Fibroblast of skin of left quadriceps (primary cell): ENCODE data around the gene NFX1.
"Not testable (repeated sequence)": the region's sequence is repeated elsewhere in the genome, so short reads cannot be mapped to it uniquely, and the experiment has no call there.

Experiments
- DNase-seq, 2 experiments: peaks; one replicate each; pipeline ENCODE4 v3.0.0-alpha.2; 2013; ENCODE audit warnings: low read depth in 2 of 2

The NFX1 gene

DNA sequence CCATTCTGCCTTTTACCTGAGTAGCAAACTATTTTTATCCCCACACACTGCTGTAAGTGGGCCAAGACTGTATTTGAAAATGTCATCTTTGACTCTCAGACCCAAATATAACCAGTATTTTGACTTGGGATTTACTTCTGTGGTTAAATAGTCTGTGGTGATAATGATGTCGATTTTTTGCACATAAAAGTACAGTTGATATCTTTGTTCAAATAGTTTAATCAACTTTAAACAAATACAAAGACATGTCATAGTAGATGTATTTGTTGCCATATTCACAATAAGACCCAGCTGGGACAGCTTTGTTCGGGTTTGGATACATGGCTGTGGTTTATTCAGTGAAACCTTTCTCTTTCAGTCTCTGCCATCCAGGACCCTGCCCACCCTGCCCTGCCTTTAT, 20.4 kb downstream of the NFX1 start:
- DNase-seq: no peak

DNA sequence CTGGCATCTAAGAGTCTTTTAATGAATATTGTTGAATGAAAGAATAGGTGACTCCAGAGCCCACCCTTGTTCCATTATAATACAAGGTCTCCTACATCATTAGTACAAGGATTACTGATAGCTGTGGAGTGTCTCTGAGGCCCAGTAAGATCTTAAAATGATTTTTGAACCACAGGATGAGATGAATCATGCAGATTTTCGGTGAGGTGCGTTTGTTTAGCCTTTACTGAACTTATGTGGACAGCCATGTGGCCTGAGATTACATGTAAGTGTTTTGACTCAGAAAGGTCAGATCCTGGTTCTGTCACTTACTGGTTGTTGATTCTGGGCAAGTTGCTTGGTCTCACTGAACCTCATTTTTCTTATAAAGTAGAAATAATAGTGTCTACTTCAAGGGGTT, 21.6 kb downstream of the NFX1 start:
- no peak for DNase-seq

DNA sequence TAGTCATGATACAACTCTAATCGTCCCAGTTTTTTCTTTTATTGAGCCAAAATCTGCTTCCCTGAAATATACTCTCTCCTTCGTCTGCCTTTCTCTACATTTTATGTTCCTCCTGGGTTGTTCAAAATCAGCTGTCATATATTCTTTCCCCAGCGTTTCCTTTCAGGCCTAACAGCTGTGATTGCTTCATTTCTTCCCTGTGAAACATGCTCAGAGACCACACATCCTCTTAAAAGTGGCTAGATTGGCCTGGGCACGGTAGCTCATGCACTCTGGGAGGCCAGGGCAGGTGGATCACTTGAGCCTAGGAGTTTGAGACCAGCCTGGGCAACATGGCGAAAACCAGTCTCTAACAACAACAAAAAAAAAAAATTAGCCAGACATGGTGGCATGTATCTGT, 25.1 kb downstream of the NFX1 start:
- DNase-seq: no peak

DNA sequence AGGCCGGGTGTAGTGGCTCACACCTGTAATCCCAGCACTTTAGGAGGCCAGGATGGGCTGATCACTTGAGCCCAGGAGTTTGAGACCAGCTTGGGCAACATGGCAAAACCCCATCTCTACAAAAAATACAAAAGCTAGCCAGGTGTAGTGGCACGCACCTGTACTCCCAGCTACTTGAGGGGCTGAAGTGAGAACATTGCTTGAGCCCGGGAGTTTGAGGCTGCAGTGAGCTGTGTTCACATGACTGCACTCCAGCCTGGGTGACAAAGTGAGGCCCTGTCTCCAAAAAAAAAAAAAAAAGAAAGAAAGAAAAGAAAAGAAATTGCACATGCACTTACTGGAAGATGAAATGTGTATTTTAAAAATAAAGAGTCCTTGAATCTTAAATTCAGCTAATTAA, 26.8 kb downstream of the NFX1 start:
- DNase-seq: not testable (repeated sequence)

DNA sequence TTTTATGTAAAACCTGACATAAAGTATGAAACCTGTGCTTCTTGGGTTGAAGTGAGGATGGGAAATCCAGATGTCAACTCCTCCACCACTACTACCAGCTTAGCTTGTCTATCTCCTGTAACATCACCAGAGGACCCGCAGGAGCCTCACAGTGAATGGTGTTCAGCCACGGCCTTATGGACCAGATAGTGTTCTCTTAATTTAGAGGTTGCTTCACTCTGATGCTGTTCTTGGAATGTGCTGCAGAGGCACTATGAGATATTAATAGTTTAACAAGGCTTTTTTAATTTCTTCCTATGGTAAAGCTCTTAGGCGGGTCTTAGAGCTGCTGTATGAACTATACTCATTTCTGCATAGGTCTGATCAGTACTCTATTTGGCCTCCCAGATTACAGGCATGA, 27.9 kb downstream of the NFX1 start:
- DNase-seq: no peak

DNA sequence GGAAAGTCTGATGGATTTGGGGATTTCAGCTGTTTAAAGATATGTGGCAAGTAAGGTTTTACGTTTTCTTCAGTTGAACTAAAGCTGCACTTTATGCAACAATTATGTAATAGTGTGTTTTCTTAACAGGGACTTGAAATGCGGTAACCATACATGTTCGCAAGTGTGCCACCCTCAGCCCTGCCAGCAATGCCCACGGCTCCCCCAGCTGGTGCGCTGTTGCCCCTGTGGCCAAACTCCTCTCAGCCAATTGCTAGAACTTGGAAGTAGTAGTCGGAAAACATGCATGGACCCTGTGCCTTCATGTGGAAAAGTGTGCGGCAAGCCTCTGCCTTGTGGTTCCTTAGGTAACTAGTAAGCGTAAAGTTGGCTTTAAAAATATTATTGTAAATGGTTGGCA, 28.5 kb downstream of the NFX1 start:
- no peak for DNase-seq

DNA sequence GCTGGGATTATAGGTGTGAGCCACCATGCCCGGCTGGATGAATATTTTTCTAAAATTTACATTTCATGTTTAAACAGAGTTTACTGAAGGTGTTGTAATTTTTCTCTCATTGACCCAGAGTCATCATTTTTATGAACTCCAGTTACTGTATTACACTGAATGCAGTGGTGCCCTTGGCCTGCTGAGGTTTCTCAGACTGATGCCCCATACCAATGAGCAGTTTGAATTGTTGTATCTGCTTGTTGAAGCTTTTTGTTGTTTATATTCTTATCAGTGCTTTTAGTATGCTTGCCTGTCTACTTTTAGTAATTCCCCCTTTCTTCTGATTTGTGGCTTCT, 29.9 kb downstream of the NFX1 start:
- DNase-seq: no peak

DNA sequence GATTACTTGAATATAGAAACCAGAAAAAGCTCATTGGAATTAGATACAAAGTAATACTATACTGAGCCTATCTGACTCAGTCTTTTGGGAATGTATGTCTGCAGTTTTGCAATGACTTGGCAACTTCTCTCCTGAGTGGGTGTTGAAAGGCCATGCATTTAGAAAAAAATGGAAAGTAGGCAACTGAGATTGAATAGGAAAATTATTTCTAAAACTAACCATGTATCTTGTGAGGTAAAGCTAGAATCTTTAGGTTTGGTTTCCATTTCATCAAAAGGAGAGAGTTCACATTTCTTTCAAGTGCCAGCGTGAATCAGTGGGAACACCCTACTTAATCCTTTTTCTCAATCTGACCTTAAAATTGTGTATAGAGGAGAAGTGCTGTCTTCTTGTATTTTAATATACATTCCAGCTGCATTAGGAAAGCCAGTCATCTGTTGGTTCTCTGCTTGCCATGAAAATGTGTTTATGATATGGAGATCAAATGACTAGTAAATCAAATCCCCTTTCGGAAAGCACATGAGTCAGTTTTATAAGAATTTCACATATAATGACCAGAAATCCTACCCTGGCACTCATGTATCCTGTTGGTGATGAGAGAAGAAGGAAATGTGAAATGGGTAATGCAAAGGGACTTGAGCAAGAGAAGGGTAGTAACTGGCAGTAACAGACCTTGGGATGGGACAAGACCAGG, 30.4 kb downstream of the NFX1 start:
- peak; percentile 95 for DNase-seq

DNA sequence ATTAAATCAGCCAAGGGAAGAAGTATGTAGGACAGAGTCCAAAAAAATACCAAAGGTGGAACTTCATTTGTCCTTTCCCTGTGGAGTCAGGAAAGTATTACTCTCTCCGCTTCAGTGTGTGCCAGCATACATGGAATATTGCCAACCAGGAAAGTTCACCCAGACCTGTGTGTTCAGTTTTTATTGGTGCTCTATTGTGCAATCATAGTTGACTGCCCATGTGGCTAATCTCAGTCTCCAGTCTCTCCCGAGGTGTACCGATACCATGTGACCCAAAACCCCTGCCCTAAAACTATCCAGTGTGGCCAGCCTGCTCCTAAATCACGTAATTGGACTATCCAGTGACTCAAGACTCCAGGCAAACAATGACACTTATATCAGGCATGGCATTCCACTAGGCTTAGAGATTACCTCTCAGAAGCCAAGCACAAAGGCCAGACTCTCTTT, 38.8 kb downstream of the NFX1 start:
- peak; percentile 32 to 33 for DNase-seq

DNA sequence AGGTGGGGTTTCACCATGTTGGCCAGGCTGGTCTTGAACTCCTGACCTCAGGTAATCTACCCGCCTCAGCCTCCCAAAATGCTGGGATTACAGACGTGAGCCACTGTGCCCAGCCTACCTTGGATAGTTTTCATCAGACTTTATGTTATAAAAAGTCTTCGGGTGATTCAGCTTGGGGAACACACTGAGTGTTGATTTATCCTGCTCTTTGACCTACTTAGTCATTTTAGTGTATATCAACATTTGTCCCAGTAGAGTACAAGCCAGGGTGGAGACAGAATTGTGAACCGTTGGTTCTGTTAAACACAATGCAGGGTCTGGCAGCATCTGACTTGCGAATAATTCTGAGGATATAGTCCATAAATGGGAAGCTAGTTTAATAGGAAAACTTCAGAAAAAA, 39.7 kb downstream of the NFX1 start:
- peak in 1 of 2 experiments; percentile 20 for DNase-seq

DNA sequence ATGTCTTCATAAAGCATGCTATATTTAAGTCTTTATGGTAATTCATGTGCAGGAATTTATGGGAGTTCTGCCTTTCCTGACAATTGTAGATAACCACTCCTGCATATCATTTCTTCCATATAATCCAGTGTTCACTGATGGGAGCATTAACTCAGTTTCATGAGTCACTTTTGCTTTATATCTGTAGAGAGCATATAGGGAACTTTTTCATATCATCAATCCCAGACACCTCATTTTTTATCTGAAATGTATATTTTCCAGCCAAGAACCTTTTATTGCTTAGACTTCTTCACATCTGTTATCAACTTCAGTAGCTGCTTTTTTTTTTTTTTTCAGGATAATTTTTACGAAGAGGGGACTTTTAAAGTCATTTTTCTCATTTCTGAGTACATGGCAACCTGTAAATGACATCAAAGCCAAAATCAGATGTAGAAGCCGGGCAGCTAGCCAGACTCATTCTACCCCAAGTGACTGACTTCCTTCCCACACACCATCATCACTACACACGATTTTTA, 41.1 kb downstream of the NFX1 start:
- DNase-seq: peak; percentile 68

DNA sequence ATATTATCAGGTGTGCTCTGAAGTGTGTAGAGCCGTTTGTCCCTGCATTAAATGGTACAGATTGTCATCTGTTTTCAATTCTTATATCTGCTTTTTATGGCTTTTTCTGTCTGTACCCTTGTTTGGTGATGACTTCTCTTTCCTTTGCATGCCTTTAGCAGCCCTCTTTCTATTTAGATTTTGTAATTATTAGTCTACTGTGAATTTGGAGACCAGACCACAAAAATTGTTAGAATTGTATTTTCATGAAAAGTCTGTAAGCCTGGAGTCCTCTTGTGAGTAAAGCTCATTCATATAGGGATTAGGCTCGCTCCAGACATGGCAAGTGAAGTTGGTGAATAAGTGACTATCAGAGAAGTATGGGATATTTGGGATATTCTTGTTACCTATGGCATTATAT, 41.7 kb downstream of the NFX1 start:
- peak; percentile 60 to 64 for DNase-seq

DNA sequence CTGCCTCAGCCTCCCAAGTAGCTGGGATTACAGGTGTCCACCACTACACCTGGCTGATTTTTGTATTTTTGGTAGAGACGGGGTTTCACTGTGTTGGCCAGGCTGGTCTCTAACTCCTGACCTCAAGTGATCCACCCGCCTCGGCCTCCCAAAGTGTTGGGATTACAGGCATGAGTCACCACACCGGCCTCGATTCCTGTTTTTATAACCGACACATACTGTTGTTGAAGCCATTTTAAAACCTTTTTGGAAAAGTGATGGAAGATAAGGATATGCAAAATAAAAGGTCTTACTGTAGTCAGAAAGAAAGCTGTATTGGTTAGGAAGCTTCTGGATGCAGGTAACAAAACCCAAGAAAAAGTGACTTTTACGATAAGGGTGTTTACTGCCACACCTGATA, 42.6 kb downstream of the NFX1 start:
- not testable (repeated sequence) for DNase-seq

DNA sequence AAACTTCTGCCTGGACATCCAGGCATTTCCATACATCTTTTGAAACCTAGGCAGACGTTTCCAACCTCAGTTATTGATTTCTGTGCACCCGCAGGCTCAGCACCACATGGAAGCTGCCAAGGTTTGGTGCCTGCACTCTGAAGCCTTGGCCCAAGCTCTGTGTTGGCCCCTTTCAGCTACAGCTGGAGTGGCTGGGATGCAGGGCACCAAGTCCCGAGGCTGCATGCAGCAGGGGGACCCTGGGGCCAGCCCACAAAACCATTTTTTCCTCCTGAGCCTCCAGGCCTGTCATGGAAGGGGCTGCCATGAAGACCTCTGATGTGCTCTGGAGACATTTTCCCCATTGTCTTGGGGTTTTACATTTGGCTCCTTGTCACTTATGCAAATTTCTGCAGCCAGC, 49.9 kb downstream of the NFX1 start:
- DNase-seq: no peak

DNA sequence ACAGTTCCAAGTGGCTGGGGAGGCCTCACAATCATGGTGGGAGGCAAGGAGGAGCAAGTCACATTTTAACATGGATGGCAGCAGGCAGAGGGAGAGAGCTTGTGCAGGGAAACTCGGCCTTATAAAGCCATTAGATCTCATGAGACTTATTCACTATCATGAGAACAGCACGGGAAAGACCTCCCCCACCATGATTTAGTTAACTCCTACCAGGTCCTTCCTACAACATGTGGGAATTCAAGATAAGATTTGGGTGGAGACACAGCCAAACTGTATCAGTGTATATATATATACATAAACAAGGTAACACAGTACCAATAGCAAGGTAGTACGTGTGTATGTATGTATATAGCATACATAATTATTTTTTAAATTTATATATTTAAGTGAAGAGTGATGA, 50.9 kb downstream of the NFX1 start:
- DNase-seq: no peak

DNA sequence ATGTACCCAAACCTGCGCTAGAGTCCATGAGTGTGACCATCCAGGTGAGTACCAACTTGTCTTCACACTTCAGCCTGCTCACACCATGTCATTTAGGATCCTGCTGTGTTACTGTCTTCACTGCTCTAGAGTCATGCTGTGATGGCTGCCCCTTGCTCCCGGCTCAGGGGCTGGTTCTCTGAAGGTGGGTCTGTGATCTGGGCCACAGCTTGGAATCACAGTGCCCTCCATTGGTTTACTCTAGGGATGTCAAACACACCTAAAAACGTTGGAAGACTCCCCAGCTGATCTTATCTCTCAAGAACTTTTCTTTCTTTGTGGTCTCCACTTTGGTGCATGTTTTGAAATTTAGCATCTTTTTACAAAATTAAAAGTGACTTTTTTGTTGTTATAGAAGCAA, 53.8 kb downstream of the NFX1 start:
- DNase-seq: no peak

DNA sequence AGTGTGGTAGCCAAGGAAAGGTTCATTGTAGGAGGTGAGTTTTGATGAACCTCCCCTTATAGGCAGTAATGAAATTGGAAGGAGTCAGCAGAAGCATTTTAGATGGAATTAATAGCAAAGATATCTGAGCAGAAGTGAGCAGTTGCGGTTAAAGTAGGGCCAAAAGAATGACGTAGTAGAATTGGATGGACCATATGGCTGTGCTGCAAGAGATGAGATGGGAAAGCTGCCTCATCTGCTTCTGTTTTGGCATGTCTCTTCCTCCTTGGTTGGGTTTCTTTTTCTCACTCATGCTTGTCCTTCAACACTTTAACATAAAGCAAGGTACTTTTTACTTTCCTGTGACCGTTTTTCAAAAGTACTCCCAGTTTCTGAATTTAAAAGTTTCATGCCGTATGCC, 56.2 kb downstream of the NFX1 start:
- no peak for DNase-seq

DNA sequence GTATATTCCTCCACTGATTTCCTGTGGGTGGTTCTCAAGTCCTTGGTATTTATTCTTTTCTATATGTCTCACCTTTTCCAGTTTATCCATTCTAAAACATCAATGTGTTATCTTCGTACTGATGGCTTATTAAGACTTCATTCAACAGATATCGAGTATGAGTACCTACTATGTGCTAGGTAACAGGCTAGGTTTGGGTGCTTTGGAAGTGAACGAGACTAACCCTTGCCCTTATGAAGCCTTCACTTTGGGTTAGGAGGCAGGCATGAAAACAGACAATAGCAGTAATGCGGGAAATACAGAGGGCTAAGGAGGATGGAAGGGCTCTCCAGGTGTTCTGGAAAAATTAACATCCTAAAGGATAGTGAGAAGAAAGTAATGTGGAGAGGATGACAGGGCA, 58.7 kb downstream of the NFX1 start:
- no peak for DNase-seq

DNA sequence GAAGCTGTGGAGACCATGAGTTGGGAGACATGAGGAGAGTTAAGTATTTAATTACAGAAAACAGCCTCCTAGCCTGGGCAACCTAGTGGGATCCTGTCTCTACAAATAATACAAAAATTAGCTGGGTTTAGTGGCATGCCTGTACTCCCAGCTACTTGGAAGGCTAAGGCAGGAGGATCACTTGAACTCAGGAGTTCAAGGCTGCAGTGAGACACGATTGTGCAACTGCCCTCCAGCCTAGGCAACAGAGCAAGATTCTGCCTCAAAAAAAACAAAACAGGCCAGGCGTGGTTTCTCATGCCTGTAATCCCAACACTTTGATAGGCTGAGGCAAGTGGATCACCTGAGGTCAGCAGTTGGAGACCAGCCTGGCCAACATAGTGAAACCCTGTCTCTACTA, 59.4 kb downstream of the NFX1 start:
- no peak for DNase-seq

DNA sequence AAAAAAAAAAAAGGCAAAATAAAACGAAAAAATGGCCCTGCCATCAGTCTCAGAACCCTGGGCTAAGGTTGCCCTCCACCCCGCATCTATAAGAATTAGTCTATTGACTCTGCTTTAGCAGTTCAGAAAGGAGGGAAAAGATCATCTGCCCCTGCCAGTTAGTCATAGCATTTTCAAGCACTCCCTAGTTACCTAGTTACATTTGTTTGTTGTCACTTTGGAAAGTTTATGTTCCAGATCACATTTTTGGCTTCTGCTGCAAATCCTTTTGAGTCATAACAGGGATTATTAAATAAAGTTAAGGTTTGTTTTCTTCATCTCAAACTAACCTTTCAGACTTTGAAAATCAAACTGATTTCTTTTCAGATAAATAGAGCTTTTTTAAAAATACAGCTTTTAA, 60.0 kb downstream of the NFX1 start:
- peak; percentile 7 to 23 for DNase-seq

DNA sequence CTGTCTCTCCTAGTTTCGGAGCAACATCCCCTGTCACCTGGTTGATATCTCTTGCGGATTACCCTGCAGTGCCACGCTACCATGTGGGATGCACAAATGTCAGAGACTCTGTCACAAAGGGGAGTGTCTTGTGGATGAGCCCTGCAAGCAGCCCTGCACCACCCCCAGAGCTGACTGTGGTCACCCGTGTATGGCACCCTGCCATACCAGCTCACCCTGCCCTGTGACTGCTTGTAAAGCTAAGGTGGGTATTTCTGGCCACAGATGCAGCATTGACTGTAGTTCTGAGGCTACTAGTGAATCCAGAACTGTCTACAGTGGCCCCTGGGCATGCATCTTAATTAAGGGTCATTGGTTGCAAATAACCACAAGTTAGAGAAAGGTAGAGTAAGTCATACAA, 61.2 kb downstream of the NFX1 start:
- no peak for DNase-seq

DNA sequence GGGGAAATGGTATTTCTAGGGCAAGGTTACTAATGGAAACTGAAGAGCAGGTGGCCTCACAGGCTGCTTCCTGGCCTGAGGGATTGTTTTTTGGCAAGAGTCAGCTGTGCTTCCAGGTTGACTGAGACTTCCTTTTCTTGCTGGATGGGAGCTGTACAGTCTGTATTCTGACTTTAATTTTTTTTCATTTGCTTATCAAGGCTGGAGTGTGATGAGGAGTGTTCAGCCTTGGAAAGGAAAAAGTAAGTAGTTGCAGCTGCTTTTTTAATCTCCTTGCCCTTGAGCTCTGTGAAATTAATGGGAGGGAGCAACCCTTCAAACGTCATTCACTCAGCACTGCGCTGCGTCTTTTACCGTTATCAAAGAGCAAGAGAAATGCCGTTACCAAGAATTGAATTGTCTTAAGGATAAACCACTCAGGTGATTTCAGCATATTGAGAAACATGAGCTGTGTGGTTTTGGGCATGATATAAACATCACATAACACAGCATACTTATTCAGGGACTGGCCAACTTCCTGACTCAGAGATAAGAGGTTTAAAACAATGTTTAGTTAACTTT, 64.4 kb downstream of the NFX1 start:
- DNase-seq: no peak

DNA sequence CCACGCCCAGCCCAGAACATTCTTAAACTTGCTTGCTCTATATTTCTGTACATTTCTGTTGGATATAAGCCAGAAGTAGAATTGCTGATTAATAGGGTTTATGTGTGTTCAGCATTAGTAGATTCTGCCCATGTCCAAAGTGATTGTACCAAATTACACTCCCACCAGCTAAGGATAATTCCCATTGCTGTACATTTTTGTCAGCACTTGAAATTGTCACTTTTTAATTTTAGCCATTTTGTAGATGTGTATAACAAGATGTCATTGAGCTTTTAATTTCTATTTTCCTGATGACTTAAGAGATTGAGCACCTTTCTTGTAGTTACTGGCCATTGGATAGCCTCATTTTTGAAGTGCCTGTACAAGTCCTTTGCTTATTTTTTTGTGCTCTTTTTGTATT, 65.6 kb downstream of the NFX1 start:
- no peak for DNase-seq

DNA sequence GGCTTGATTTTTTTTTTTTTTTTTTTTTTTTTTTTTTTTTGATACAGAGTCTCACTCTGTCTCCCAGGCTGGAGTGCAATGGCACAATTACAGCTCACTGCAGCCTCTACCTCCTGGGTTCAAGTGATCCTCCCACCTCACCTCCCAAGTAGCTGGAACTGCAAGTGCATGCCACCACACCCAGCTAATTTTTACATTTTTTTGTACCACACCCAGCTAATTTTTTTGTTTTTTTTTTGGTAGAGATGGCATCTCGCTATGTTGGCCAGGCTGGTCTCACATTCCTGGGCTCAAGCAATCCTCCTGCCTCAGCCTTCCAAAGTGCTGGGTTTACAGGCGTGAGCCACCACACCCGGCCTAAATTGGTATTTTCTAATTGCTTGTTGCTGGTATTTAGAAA, 68.3 kb downstream of the NFX1 start:
- not testable (repeated sequence) for DNase-seq
